Lower leg skin (tissue), 3 donors: ENCODE data around the gene FAM114A2.

Experiments used
- CTCF ChIP-seq, 3 donors: fragments of 450-650 bp; IDR thresholded peaks; one replicate each; pipeline ENCODE4 v1.5.1; 2016; ENCODE audit warnings: antibody characterized with exemption in 3 of 3, mild to moderate bottlenecking in 3 of 3, moderate library complexity in 2 of 3
- POLR2A ChIP-seq, 2 donors: fragments of 450-650 bp; IDR thresholded peaks; one replicate each; pipeline ENCODE4 v1.6.1; 2016 to 2017; ENCODE audit warnings: antibody characterized with exemption in 2 of 2, mild to moderate bottlenecking in 1 of 2, moderate library complexity in 1 of 2

DNA sequence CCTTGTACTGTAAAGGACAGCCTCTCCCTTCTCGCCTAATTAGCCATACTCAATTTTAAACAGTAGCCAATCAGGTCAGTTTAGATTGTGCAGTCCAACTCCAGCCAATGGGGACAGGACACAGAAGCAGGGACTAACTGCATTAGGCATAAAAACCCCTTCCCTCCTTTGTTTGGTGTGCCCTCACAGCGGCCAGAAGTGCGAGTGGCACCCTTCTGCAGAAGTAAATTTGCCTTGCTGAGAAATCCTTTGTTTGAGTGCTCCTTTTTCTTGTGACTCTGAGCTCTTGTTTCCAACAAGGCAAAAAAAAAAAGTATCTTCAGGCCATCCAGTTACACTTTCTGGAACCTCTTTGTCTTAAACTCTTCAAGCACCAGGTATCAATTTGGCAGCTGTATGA, 97.4 kb downstream of the FAM114A2 start:
- TF ChIP-seq CTCF (IDR thresholded peaks at IDR 0.05): no peak
- TF ChIP-seq POLR2A (IDR thresholded peaks at IDR 0.05): no peak
